ENCODE data around the gene SPATA9. TPM values are rescaled to one million over a fixed set of nuclear protein-coding genes. Genes with fewer than 3 reads are reported as not detected.
A peak's percentile ranks its signal among the peaks of the same experiment; 100 is the strongest.

Gene SPATA9
- total and polyA plus RNA-seq, 2 of the 13 experiments (the other 11 are each of a cell fraction or from before 2014, with no cell fraction given) = not detected

DNA sequence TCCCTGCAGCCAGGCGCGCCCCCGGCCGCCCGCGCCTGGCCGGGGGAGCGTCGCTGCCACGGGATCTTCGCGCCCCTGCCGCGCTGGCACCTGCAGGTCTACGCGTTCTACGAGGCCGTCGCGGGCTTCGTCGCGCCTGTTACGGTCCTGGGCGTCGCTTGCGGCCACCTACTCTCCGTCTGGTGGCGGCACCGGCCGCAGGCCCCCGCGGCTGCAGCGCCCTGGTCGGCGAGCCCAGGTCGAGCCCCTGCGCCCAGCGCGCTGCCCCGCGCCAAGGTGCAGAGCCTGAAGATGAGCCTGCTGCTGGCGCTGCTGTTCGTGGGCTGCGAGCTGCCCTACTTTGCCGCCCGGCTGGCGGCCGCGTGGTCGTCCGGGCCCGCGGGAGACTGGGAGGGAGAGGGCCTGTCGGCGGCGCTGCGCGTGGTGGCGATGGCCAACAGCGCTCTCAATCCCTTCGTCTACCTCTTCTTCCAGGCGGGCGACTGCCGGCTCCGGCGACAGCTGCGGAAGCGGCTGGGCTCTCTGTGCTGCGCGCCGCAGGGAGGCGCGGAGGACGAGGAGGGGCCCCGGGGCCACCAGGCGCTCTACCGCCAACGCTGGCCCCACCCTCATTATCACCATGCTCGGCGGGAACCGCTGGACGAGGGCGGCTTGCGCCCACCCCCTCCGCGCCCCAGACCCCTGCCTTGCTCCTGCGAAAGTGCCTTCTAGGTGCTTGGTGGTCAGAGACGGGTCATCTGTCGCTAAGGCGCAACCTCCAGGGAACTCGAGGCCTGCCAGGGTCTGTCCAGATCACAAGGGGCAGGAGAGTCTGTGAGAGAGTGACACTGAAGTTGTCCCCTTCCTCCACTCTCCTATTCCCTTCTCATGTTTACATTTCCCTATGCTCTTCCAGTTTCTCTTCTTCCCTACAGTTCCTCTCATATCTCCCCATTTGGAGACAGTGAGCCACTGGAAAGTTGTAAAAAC, 61.6 kb downstream of the SPATA9 start (continued):
- no peak for TF ChIP-seq KIAA2018 (CRISPR knock-in tag; IDR thresholded peaks at IDR 0.05; ENCODE audit: borderline replicate concordance)
- TF ChIP-seq THAP8 (CRISPR knock-in tag; IDR thresholded peaks at IDR 0.05; ENCODE audit: borderline replicate concordance) = no peak
- no peak for TF ChIP-seq TRIM24 (CRISPR knock-in tag; IDR thresholded peaks at IDR 0.05)
- TF ChIP-seq ZNF547 (CRISPR knock-in tag; IDR thresholded peaks at IDR 0.05) = peak; percentile 80
- no peak for TF ChIP-seq TAF15 (IDR thresholded peaks at IDR 0.05; ENCODE audit: low read depth, low read length, poor library complexity, severe bottlenecking)
- no peak for TF ChIP-seq TEAD3 (CRISPR knock-in tag; optimal IDR thresholded peaks at IDR 0.05; ENCODE audit: borderline replicate concordance)
- TF ChIP-seq GRHL1 (CRISPR knock-in tag; conservative IDR thresholded peaks at IDR 0.05) = no peak; the same call in 1 of the 2 replicates
- no peak for TF ChIP-seq ZNF780A (CRISPR knock-in tag; IDR thresholded peaks at IDR 0.05)
- TF ChIP-seq ZNF850 (CRISPR knock-in tag; conservative IDR thresholded peaks at IDR 0.05) = no peak
- no peak for TF ChIP-seq SIX1 (CRISPR knock-in tag; IDR thresholded peaks at IDR 0.05; ENCODE audit: borderline replicate concordance)
- TF ChIP-seq ZNF678 (CRISPR knock-in tag; IDR thresholded peaks at IDR 0.05) = no peak; the same call in 1 of the 2 replicates
- TF ChIP-seq HHEX (CRISPR knock-in tag; IDR thresholded peaks at IDR 0.05) = no peak
- no peak for TF ChIP-seq NFYB (CRISPR knock-in tag; IDR thresholded peaks at IDR 0.05)
- no peak for TF ChIP-seq DNMT1 (CRISPR knock-in tag; IDR thresholded peaks at IDR 0.05)
- TF ChIP-seq NFRKB (IDR thresholded peaks at IDR 0.05) = no peak
- no peak for TF ChIP-seq CHD2 (IDR thresholded peaks at IDR 0.05; ENCODE audit: low read depth, low read length)
- TF ChIP-seq POLR2G (IDR thresholded peaks at IDR 0.05; ENCODE audit: low read depth, low read length) = no peak
